Transverse colon (tissue), 4 donors: Measurements from ENCODE around the gene VPS13D.

Experiments used
- CTCF ChIP-seq, 5 experiments: fragments of 200-600 bp in 3 of 5; fragments of 450-650 bp in 2 of 5; sonication (generic) in 3 of 5; IDR thresholded peaks; 1 replicate in 2 of 5; 2 replicates in 3 of 5; pipeline ENCODE4 v1.5.1; 2016 to 2017; ENCODE audit warnings: antibody characterized with exemption in 5 of 5, inconsistent platforms in 3 of 5, mild to moderate bottlenecking in 2 of 5, moderate library complexity in 1 of 5
- POLR2A ChIP-seq: fragments of 450-650 bp; IDR thresholded peaks from one replicate; pipeline ENCODE4 v1.6.1; 2016; ENCODE audit warnings: antibody characterized with exemption, mild to moderate bottlenecking, moderate library complexity
- POLR2AphosphoS5 ChIP-seq, 3 donors: sonication (generic); formaldehyde crosslinking; IDR thresholded peaks; one replicate each; pipeline ENCODE4 v1.6.1; 2016; ENCODE audit warnings: antibody characterized with exemption in 3 of 3

- no peak for TF ChIP-seq CTCF (IDR thresholded peaks at IDR 0.05)
- no peak for TF ChIP-seq POLR2A
- no peak for TF ChIP-seq POLR2AphosphoS5 (IDR thresholded peaks at IDR 0.05)
Measured at GRCh38 chr1:12413664-12414410, 184.0 kb downstream of the VPS13D start.
